NCI-H2107 treated with DMSO at 0.1 percent for 48 hours (cell line): ENCODE data around the gene ASCL3.
"Not testable (repeated sequence)": the region's sequence is repeated elsewhere in the genome, so short reads cannot be mapped to it uniquely, and the experiment has no call there.

Source experiments
- DNase-seq: peaks from one replicate; lab custom pipeline; 2025; ENCODE audit not compliant: unreplicated experiment; lab: John Stamatoyannopoulos, UW

ASCL3 gene

GRCh38 chr11:8942518-8943066 is at the start of gene ASCL3:
TSS of gene ASCL3 (minus strand) at chr11:8943016. CDS start at chr11:8938161, 4,855 bp downstream.
- DNase-seq, result no peak

DNA sequence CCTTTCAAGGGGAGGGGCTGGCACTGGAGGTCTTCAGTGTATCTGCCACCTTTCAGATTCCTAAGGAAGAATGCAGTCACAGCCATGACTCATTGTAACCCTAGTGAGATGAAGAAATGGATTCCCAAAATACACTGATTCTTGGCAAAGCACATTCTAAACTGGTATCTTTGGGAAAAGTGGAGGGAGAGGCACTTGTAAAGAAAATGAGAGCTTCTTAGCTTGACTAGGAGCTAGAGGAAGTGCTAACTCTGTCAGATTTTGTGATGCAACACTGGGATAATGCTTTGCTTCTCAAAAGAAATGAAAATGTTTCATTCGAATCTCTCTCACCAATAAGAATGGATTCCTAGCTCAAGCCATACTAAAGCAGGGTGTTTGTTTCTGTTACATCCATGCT is 46.6 kb upstream of the ASCL3 start:
- DNase-seq, result no peak

DNA sequence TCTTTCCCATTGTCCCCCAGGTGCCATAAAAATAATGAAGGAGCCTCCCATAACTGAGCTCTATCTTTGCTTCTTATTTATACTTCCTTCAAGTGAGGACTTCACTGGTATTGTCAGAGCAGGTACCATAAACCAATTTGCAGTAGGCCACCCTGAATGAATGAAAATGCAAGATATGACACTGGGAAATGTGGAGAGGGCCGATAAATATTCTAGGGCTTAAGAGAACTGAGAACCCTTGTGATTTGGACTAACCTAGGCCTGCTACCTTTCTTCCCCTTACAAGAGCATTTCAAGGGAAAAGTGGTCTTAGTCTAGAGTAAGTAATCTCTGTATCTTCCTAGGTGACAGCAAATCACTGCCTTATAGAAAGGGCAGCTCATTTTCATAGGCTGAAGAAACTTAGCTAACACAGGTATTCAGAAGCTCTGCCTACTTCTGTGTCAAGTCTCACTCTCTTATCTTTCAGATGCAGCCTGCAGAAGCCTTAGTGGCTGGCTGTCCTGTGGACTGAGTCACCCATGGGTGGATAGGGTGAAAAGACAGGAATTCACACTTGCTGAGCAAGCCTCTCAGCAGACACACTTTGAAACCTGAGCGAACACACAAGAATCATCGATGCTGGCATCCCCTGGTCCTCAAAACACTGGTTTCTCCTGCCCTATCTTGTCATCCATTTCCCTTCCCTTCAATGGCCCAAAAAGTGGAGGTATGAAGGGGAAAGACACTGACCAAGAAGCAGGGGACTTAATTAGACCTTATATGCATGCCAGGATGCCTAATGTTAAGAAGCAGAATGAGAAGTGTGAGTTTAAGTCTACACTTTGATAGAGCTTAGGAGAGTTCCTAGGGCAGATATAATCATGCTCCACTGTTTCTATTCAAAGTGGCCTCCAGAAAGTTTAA is 45.8 kb upstream of the ASCL3 start:
- no peak for DNase-seq

DNA sequence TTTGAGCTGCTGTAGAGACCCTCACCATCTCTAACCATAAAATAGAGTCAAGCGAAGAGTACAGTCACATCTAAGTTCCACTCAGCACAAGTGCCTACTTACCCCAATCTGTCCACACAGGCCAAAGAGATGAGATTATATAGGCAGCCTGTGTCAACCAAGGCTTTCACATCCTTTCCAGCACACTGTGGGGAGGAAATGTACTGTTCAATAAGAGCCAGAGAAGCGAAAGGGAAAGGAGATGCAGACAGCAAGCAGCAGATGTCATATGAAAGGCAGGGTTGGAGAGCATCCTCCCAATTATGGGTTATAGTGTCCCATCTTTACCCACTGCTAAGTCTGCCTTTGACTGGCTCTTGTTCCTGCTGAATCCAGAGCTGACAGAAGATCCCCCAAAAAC is 44.6 kb upstream of the ASCL3 start:
- DNase-seq, result no peak

DNA sequence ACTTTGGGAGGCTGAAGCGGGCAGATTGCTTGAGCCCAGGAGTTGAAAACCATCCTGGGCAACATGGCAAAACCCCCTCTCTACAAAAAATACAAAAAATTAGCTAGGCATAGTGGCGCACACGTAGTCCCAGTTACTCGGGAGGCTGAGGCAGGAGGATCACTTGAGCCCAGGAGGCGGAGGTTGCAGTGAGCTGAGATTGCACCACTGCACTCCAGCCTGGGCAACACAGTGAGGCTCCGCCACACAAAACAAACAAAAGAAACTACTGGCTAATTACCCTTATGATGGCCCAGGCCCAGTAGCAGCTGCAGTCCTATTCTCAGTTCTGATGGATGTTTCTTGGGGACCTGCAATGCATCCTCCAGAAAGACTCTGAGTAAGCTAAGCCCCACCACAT is 44.0 kb upstream of the ASCL3 start:
- not testable (repeated sequence) for DNase-seq

GRCh38 chr11:8985462-8985861 is 42.6 kb upstream of the ASCL3 start:
- no peak for DNase-seq

DNA sequence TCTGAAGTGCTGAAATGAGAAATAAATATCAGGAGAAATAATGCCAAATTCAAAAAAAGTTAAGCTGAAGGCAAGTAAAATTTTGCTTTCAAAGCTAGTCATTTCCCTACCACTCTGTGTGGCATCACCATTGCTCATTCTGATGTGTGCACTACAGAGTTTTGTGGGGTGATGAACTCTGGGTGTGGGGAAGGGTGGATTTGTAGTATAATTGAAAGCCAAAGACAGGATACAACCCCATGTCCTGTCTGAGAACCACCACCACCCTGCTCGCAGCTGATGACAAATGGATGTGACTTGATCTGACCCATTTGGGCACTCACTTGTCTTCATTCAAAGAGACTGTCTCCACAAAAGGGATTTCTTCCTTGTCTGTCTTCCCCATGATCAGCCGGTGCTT is 40.7 kb upstream of the ASCL3 start:
- DNase-seq, result no peak

DNA sequence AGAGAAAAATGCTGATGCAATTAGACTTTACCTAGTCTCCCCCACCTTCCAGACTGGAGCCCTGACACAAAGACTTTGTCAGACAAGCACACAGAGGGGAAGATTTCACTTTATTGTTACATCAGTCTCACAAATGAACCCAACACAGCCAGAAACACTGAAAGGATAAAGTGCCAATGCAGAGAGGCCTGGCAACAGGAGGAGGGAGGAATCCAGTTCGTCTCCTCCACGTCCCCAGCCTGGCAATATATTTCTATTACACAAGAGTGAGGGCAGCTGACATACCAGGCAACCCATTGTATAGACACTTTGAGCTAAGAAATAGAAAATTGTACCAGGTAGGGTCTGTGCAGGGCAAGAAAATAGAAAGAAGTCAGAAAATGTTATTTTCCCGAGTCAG is 37.7 kb upstream of the ASCL3 start:
- no peak for DNase-seq

- DNase-seq, result not testable (repeated sequence)
Observed at GRCh38 chr11:8979365-8979764, 36.5 kb upstream of the ASCL3 start.

- no peak for DNase-seq
Observed at GRCh38 chr11:8973121-8973520, 30.3 kb upstream of the ASCL3 start.

GRCh38 chr11:8971924-8972316 is 29.1 kb upstream of the ASCL3 start:
- DNase-seq, result no peak

DNA sequence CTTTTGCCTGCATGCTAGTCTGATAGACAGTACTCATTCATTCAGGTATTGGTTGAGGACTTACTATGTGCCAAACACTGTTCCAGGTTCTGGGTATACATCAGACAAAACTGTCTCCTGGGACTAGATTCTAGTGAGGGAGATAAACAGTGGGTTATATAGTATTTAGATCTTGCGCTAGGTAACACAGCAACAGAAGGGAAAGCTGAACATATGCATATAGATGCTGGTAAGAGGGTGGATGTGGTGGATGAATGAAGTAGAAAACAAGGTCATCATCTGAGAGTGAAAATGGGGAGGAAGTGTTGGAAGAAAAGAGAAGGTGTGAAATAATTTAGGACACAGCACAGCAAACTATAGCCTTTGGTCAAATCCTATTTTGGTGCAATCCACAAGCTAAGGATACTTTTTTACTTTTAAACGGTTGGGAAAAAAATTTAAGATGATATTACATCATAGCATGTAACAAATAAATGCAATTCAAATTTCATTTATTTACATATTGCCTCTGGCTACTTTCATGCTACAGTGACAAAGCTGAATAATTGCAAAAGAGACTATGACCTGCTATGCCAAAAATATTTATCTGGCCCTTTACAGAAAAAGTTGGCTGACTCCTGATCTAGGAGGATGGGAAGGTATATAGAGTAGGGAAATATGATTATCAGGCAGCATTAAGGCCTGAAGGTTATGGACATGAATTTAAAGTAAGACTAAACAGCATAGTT is 28.5 kb upstream of the ASCL3 start:
- DNase-seq, result no peak

DNA sequence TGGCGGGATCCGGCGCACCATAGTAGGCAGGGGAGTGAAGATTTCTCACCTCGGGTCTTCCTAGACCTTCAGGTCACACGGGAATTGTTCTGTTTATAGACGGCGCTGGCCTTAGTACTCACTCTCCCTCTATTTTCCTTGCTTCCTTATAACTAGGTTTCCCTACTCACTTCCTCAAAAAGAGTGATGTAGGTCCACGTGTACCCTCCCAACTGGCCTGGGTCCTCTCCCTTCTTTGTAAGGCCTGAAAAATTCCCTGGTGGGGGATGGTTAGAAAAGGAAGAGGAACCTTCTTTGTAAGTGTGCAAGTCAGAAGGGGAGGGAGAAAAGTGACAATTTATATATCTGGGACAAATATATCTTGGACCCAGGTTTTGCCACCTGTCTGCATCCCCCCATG is 24.4 kb upstream of the ASCL3 start:
- no peak for DNase-seq

DNA sequence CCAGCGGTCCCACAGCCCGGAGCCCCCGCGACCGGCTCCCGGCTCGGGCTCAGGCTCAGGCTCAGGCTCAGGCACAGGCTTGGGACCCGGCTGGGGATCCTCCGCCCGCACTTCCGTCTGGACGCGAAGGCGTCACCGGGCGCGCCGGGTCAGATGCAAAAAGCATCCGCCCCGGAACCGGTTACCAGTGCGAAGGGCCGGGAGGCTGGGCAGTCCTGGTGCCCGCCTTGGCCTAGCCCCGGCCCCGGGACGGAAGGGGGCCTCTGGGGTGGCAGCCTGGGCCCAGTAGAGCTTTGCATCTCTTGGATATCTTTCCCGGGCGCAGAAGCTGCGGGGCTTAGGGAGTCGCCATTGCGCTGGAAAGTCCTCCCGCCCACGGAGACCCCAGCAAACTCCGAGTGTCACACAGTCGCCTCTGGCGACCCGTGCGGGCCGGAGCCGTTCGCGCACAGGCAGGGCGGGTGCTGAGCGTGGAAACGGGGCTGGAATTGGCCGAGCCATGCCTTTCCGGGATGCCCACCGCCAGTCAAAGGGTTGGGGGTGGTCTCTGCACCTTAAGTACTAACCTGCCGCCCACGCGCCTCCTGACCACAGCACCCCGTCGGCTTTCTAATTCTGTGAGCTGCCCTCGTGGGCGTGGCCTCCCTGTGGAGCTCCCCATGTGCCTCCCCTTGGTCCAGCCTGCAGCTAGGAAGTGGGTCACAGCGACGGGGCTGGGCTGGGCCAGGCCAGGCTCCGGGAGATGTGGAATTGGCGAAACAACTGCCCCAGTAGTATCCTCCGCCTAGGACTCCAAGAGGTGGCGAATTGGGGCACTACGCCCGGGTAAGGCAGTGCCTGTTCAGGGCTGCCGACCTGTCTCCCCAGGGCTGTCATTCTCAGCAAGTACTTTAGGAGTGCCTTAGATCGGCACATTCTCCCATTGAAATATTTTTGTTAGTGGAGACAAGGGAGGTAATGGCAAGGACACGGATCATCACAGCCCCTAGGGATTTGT is 21.8 kb upstream of the ASCL3 start, which contains the start of gene TMEM9B:
Gene TMEM9B (minus strand): TSS at position 119 of the 997 bp plus-strand sequence. CDS start 129 bp downstream, outside the sequence.
- peak; percentile 56 for DNase-seq

- DNase-seq, result peak; percentile 63
Observed at GRCh38 chr11:8963569-8964323, 20.9 kb upstream of the ASCL3 start.

DNA sequence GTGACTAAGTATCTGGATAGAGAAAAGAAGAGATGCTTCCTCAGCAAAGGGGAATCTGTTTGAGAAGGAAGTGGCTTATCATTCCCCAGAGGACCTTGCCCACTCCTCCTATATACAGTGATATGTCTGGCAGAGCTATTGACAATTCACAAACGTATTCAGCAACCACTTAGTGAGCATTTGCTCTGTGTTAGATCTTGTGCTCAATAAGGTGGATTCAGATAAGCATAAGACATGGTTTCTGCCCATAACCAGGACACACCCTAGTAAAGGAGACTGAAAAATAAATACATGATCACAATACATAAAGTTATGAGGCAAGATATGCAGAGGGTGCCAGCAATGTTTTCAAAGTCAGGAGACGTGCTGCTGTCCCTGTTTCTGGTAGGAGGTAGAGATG is 20.0 kb upstream of the ASCL3 start:
- DNase-seq, result no peak

DNA sequence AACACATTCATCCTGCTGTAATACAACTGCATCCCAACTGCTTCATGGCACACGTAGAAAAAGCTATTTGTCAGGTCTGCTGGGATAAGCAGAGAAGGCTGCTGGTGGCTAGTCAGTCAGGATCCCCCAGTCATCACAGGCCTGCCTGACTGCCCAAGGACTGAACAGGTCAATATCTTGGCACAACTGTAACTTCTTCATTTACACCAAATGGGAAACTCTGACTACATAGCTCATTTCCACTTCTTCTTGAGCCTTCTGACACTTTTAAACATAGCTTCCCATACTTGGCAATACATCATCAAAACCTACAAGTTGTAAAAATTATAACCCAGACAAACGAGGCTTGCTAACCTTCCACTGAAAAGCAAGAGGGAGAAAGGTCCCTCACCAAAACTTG is 18.6 kb upstream of the ASCL3 start:
- no peak for DNase-seq

DNA sequence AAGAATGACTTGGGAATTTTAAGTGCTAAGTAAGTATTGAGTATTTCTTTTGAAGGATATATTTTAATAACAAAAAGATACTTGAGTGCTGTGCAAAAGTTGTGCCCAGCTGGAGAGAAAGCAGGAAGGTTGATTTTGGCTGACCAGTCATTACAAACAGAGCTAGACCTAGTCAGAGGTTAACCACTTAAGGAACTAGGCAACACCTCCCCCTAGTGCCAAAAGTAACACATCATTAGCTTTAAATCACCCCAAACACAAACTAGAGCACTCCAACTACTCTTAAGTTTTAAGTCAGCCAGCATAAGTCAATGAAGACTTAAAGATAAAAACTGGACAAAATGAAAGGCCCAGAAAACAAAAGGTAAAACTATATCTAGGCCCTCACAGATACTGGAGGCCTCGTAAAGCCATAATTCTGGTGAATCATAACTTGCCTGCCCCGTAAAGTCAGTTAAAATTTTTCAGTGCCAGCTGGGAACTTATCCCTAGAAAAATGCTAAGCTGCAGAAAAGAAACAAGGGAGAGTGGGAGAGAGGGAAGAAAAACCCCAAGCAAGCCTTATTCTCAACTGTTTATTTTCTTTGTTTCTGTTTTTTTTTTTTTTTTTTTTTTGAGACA is 16.8 kb upstream of the ASCL3 start:
- DNase-seq, result peak; percentile 28

DNA sequence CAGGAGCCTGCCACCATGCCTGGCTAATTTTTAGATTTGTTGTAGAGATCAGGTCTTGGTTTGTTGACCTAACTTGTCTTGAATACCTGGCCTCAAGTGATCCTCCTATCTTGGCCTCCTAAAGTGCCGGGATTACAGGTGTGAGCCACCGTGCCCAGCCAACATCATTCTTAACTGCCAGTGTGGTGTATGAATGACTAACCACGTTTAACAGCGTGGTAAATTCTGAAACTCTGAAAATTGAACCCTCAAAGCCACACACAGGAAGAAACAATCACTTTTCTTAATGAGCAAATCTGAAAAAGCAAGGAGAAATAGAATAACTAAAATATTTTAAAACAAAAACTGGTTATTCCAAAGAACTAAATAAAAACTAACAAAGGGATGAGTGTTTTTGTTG is 14.0 kb upstream of the ASCL3 start:
- DNase-seq, result no peak
